Stimulated activated CD4-positive, alpha-beta T cell treated with anti-CD3 and anti-CD28 coated beads, Interleukin-1b, Interleukin-23, amount 100 ng/mL, for 1 hour (primary cell): ENCODE data around the gene TMOD1.
"Not testable (repeated sequence)": the region's sequence is repeated elsewhere in the genome, so short reads cannot be mapped to it uniquely, and the experiment has no call there.

ENCODE experiments used
- DNase-seq, 2 donors: peaks; one replicate each; pipeline ENCODE4 v3.0.0-alpha.2; 2020; ENCODE audit warnings: low read depth in 2 of 2

Gene TMOD1

GRCh38 chr9:97501177-97501971, at the start of gene TMOD1:
Gene TMOD1, plus strand, starts transcription at chr9:97501666. Its CDS starts 22,523 bp downstream, at chr9:97524189.
- peak in 1 of 2 donors; percentile 25 for DNase-seq

- not testable (repeated sequence) for DNase-seq
Observed at GRCh38 chr9:97453573-97453972, 47.9 kb upstream of the TMOD1 start.

- DNase-seq, result not testable (repeated sequence)
Observed at GRCh38 chr9:97456841-97457240, 44.6 kb upstream of the TMOD1 start.

GRCh38 chr9:97459326-97459725, 42.1 kb upstream of the TMOD1 start:
- DNase-seq, result no peak

GRCh38 chr9:97462159-97462558, 39.3 kb upstream of the TMOD1 start:
- DNase-seq, result no peak

- no peak for DNase-seq
Observed at GRCh38 chr9:97462914-97463313, 38.6 kb upstream of the TMOD1 start.

- DNase-seq, result no peak
Observed at GRCh38 chr9:97468658-97469448, 32.6 kb upstream of the TMOD1 start.

GRCh38 chr9:97470076-97470475, 31.4 kb upstream of the TMOD1 start:
- DNase-seq, result no peak

GRCh38 chr9:97473717-97474116, 27.7 kb upstream of the TMOD1 start:
- no peak for DNase-seq

- DNase-seq, result no peak
Observed at GRCh38 chr9:97474372-97474925, 27.0 kb upstream of the TMOD1 start.

GRCh38 chr9:97475059-97475458, 26.4 kb upstream of the TMOD1 start:
- DNase-seq, result no peak

GRCh38 chr9:97478301-97478981, 23.0 kb upstream of the TMOD1 start:
- no peak for DNase-seq

GRCh38 chr9:97479496-97480159, 21.8 kb upstream of the TMOD1 start:
- DNase-seq, result no peak

- no peak for DNase-seq
Observed at GRCh38 chr9:97480174-97480573, 21.3 kb upstream of the TMOD1 start.

GRCh38 chr9:97480749-97481148, 20.7 kb upstream of the TMOD1 start:
- DNase-seq, result no peak

- no peak for DNase-seq
Observed at GRCh38 chr9:97484134-97484533, 17.3 kb upstream of the TMOD1 start.

- no peak for DNase-seq
Observed at GRCh38 chr9:97487107-97487506, 14.4 kb upstream of the TMOD1 start.

GRCh38 chr9:97487861-97488260, 13.6 kb upstream of the TMOD1 start:
- no peak for DNase-seq

- DNase-seq, result no peak
Observed at GRCh38 chr9:97491216-97491999, 10.1 kb upstream of the TMOD1 start.

- not testable (repeated sequence) for DNase-seq
Observed at GRCh38 chr9:97497558-97498375, 3.7 kb upstream of the TMOD1 start.
